ENCODE results near the gene EXOC6B. TPM values are rescaled to one million over a fixed set of nuclear protein-coding genes. Genes with fewer than 3 reads are reported as not detected.

Gene EXOC6B
- total RNA-seq, 6 experiments from 2014 or later = 7.8 to 15.1 (median 9.1) TPM

- intact Hi-C loops (cut with DNase I) = no loop called here
- H3K27ac ChIP-seq = no peak overlapping the region
- H3K27me3 ChIP-seq = no peaks in the 10 kb centered on the region
- H3K9me3 ChIP-seq = no peaks in the 10 kb centered on the region
- DNase-seq (peak in 1 of 3 donors; percentile 24), ATAC-seq (no peak)
- peaks cover 0 to 13% (median 4%) of the 10 kb centered on the region in 4 donors for H3K4me1 ChIP-seq
- no peak overlapping the region for H3K4me3 ChIP-seq
- no peak for TF ChIP-seq POLR2A (IDR thresholded peaks at IDR 0.05)
- no peak for TF ChIP-seq CTCF (IDR thresholded peaks at IDR 0.05)
- no CpG with 5 or more reads among the region's 7 CpGs for WGBS (ENCODE audit: insufficient coverage, low coverage, low lambda C conversion rate, missing lambda C conversion rate)
- H3K36me3 ChIP-seq = no peaks in the 10 kb centered on the region
Observed at GRCh38 chr2:72136933-72137497, 688.8 kb downstream of the EXOC6B start.

GRCh38 chr2:72136331-72136730, 689.5 kb downstream of the EXOC6B start:
- H3K4me3 ChIP-seq = no peak overlapping the region
- peak in 1 of 3 donors; percentile 19 for DNase-seq
- no peaks in the 10 kb centered on the region for H3K9me3 ChIP-seq
- H3K27me3 ChIP-seq = no peaks in the 10 kb centered on the region
- no peak overlapping the region for H3K27ac ChIP-seq
- WGBS (ENCODE audit: insufficient coverage, low coverage, low lambda C conversion rate, missing lambda C conversion rate) = 70% methylated on average over 2 of the region's 10 CpGs
- peaks cover 0 to 13% (median 4%) of the 10 kb centered on the region in 4 donors for H3K4me1 ChIP-seq
- intact Hi-C loops (cut with DNase I) = no loop called here
- H3K36me3 ChIP-seq = no peaks in the 10 kb centered on the region
- no peak for ATAC-seq
- TF ChIP-seq POLR2A (IDR thresholded peaks at IDR 0.05) = no peak
- TF ChIP-seq CTCF (IDR thresholded peaks at IDR 0.05) = no peak

GRCh38 chr2:72135921-72136320, 689.9 kb downstream of the EXOC6B start:
- ATAC-seq (no peak), DNase-seq (peak in 1 of 3 donors; percentile 20)
- no peak overlapping the region for H3K4me3 ChIP-seq
- no peaks in the 10 kb centered on the region for H3K27me3 ChIP-seq
- 55% methylated on average over 4 of the region's 8 CpGs for WGBS (ENCODE audit: insufficient coverage, low coverage, low lambda C conversion rate, missing lambda C conversion rate)
- TF ChIP-seq POLR2A (IDR thresholded peaks at IDR 0.05) (no peak), CTCF (IDR thresholded peaks at IDR 0.05) (no peak)
- peaks cover 0 to 13% (median 4%) of the 10 kb centered on the region in 4 donors for H3K4me1 ChIP-seq
- H3K27ac ChIP-seq = no peak overlapping the region
- H3K36me3 ChIP-seq = no peaks in the 10 kb centered on the region
- H3K9me3 ChIP-seq = no peaks in the 10 kb centered on the region
- intact Hi-C loops (cut with DNase I) = no loop called here

GRCh38 chr2:72134997-72135800, 690.6 kb downstream of the EXOC6B start:
- 77% methylated on average over 3 of the region's 19 CpGs for WGBS (ENCODE audit: insufficient coverage, low coverage, low lambda C conversion rate, missing lambda C conversion rate)
- no peaks in the 10 kb centered on the region for H3K36me3 ChIP-seq
- intact Hi-C loops (cut with DNase I) = no loop called here
- peaks cover 0 to 13% (median 4%) of the 10 kb centered on the region in 4 donors for H3K4me1 ChIP-seq
- TF ChIP-seq CTCF (IDR thresholded peaks at IDR 0.05) = no peak
- TF ChIP-seq POLR2A (IDR thresholded peaks at IDR 0.05) = no peak
- no peak for ATAC-seq
- H3K27ac ChIP-seq = no peak overlapping the region
- no peak overlapping the region for H3K4me3 ChIP-seq
- DNase-seq = peak in 2 of 3 donors; percentile 13 to 49
- no peaks in the 10 kb centered on the region for H3K27me3 ChIP-seq
- no peaks in the 10 kb centered on the region for H3K9me3 ChIP-seq
